ENCODE data around the gene ATP5IF1. TPM values are rescaled to one million over a fixed set of nuclear protein-coding genes. Genes with fewer than 3 reads are reported as not detected.

ATP5IF1 gene
- total RNA-seq, 1 experiment from 2014 or later = 146 TPM

DNA sequence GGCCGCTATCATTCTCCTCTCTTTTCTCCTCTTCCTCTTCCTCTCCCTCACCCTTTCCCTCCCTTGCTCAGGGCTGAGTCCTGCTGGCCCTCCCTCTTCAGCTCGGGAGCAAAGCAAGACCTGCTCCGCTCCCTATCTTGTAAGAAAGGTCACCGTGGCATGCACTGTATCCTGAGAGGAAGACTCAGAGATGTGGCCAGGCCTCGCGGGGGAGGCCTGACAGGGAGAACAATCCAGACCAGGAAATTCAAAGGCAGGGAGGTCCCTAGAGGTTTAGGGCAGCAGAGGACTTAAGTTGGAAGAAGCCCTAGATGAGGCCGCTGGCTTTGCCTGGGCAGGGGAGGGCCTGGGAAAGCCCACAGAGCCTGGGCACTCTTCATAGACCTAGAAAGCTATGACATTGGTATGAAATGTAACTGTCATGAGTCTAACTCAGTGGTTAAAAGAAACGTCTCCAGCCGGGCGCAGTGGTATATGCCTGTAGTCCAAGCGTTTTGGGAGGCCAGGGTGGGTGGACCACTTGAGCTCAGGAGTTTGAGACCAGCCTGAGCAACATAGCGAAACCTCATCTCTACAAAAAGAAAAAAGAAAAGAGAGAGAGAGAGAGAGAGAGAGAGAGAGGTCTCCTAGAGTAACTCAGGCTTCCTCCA lies 44.8 kb upstream of the ATP5IF1 start:
- intact Hi-C loops (cut with micrococcal nuclease; ENCODE audit: unreplicated experiment) = no loop called here
- CTCF ChIA-PET = interaction anchor here (0.6 kb wide), 2 partner anchors 15 to 589 kb away, joined by 3 to 8 read pairs; no protein-coding TSS in a partner anchor
- H3K4me1 ChIP-seq (replicated peaks; ENCODE audit: insufficient read depth) = peaks cover 37% of the 10 kb centered on the region

DNA sequence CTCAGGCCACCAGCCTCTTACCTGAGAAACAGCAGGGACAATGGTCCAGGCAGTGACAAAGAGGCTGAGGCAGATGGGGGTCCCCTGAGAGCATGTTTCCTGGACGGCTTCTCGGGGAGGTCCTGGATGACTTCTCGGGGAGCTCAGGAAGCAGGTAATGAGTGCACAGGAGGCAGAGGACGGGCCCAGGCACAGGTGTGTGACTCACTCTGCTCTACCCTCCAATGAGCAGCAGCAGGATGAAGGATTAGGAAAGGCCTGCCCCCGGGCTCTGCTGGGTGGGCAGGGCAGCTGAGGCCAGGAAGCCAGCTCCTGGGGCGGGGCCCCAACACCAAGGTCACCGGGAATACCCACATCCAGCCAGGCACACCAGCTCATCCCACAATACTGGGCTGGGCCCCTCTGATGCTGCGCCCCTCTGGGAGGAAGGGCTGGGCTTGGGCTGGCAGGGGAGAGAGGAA lies 42.2 kb upstream of the ATP5IF1 start:
- peaks cover 37% of the 10 kb centered on the region for H3K4me1 ChIP-seq (replicated peaks; ENCODE audit: insufficient read depth)

More for the DNA sequence above, 44.8 kb upstream of the ATP5IF1 start:
- H3K36me3 ChIP-seq (ENCODE audit: low read depth) = no peaks in the 10 kb centered on the region
- peak overlapping the region; percentile 66 for H3K4me2 ChIP-seq
- H3K9me2 ChIP-seq (ENCODE audit: insufficient read depth) = no peaks in the 10 kb centered on the region
- H2AFZ ChIP-seq = peak overlapping the region; percentile 60
- DNase-seq = no peak
- BruUV-seq (replicated peaks) = no TSS peak
- H4K20me1 ChIP-seq (ENCODE audit: insufficient read depth) = no peaks in the 10 kb centered on the region
- H3F3A ChIP-seq (ENCODE audit: insufficient read depth, low read depth) = peaks cover 21% of the 10 kb centered on the region; the same call in 1 of the 2 replicates
- H3K27ac ChIP-seq = peak overlapping the region; percentile 80
- H3K4me3 ChIP-seq = peak overlapping the region; percentile 10; the same call in 1 of the 2 replicates
- no peaks in the 10 kb centered on the region for H3K27me3 ChIP-seq (ENCODE audit: insufficient read depth, low read depth)
- no peaks in the 10 kb centered on the region for H3K79me2 ChIP-seq (ENCODE audit: low read depth)
- POLR2A ChIA-PET (ENCODE audit: unreplicated experiment) = interaction anchor here (0.6 kb wide), 1 partner anchor 546 kb away, joined by 30 read pairs; the partner anchor contains the start of gene YTHDF2
- TF ChIP-seq, protein P1, sequence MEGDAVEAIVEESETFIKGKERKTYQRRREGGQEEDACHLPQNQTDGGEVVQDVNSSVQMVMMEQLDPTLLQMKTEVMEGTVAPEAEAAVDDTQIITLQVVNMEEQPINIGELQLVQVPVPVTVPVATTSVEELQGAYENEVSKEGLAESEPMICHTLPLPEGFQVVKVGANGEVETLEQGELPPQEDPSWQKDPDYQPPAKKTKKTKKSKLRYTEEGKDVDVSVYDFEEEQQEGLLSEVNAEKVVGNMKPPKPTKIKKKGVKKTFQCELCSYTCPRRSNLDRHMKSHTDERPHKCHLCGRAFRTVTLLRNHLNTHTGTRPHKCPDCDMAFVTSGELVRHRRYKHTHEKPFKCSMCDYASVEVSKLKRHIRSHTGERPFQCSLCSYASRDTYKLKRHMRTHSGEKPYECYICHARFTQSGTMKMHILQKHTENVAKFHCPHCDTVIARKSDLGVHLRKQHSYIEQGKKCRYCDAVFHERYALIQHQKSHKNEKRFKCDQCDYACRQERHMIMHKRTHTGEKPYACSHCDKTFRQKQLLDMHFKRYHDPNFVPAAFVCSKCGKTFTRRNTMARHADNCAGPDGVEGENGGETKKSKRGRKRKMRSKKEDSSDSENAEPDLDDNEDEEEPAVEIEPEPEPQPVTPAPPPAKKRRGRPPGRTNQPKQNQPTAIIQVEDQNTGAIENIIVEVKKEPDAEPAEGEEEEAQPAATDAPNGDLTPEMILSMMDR (conservative IDR thresholded peaks at IDR 0.05) = no peak
- no peak for TF ChIP-seq EZH2 (IDR thresholded peaks at IDR 0.05; ENCODE audit: low read depth)
- no peaks in the 10 kb centered on the region for H3K9me3 ChIP-seq (ENCODE audit: insufficient read depth, low read depth)

DNA sequence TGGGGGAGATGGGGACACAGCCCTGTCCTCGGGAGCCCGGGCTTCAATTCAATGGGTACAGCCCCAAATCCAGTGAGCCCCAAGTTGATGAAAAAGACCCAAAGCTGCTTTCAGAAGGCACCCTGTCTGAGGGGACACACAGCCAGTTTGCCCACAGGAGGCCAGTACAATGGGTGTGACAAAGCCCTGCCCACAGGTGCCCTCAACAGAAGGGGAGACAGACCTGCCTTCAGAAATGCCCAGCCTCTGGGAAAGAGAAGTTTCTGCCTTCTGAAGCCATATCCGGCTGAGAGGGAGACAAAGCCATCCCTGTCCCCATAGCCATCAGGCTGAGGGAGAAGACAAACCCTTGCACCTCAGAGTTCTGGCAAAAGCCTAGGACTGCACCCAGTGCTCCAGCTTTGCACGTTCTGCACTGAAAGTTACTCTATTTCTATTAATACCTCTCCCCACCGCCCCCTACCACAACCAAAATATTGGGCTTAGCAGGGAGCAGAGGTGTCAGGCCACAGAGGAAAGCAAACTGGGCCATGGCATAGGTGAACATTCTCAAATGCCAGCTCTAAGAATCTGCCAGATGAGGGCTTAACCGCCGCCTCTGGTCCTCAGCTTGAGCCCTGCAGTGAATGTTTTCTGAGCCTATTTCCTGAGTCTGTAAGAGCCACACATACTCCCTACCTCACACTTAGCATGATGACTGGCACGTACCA lies 41.4 kb upstream of the ATP5IF1 start:
- no TSS peak for BruUV-seq (replicated peaks)
- DNase-seq = no peak
- Histone ChIP-seq H3F3A (ENCODE audit: insufficient read depth, low read depth) (peaks cover 21% of the 10 kb centered on the region; the same call in 1 of the 2 replicates), H4K20me1 (ENCODE audit: insufficient read depth) (no peaks in the 10 kb centered on the region), H3K4me3 (no peak overlapping the region), H3K79me2 (ENCODE audit: low read depth) (no peaks in the 10 kb centered on the region), H3K27me3 (ENCODE audit: insufficient read depth, low read depth) (no peaks in the 10 kb centered on the region), H3K4me2 (peak overlapping the region; percentile 88), H2AFZ (no peak overlapping the region), H3K9me2 (ENCODE audit: insufficient read depth) (no peaks in the 10 kb centered on the region), H3K4me1 (replicated peaks; ENCODE audit: insufficient read depth) (peaks cover 37% of the 10 kb centered on the region), H3K9me3 (ENCODE audit: insufficient read depth, low read depth) (no peaks in the 10 kb centered on the region), H3K36me3 (ENCODE audit: low read depth) (no peaks in the 10 kb centered on the region), H3K27ac (no peak overlapping the region; the same call in 1 of the 2 replicates)
- ChIA-PET POLR2A (ENCODE audit: unreplicated experiment) (interaction anchor here (0.6 kb wide), 2 partner anchors 40 to 65 kb away, joined by 3 to 8 read pairs; no protein-coding TSS in a partner anchor), CTCF (interaction anchor here (0.5 to 1.0 kb wide), 2 partner anchors 106 to 542 kb away, joined by 3 to 5 read pairs; partner anchors contain the start of genes EYA3 and YTHDF2)
- intact Hi-C loops (cut with micrococcal nuclease; ENCODE audit: unreplicated experiment) = no loop called here
- TF ChIP-seq, protein P1 (conservative IDR thresholded peaks at IDR 0.05) = no peak
- no peak for TF ChIP-seq EZH2 (IDR thresholded peaks at IDR 0.05; ENCODE audit: low read depth)

More for the DNA sequence above, 42.2 kb upstream of the ATP5IF1 start:
- Histone ChIP-seq H3K4me2 (peak overlapping the region; percentile 88), H3K27ac (peak overlapping the region; percentile 43), H3K27me3 (ENCODE audit: insufficient read depth, low read depth) (no peaks in the 10 kb centered on the region), H3K9me2 (ENCODE audit: insufficient read depth) (no peaks in the 10 kb centered on the region), H2AFZ (peak overlapping the region; percentile 31; the same call in 1 of the 2 replicates), H3K4me3 (peak overlapping the region; percentile 45; the same call in 1 of the 2 replicates), H4K20me1 (ENCODE audit: insufficient read depth) (no peaks in the 10 kb centered on the region), H3F3A (ENCODE audit: insufficient read depth, low read depth) (peaks cover 21% of the 10 kb centered on the region; the same call in 1 of the 2 replicates), H3K9me3 (ENCODE audit: insufficient read depth, low read depth) (no peaks in the 10 kb centered on the region), H3K36me3 (ENCODE audit: low read depth) (no peaks in the 10 kb centered on the region), H3K79me2 (ENCODE audit: low read depth) (no peaks in the 10 kb centered on the region)
- peak; percentile 84 to 85 for DNase-seq
- ChIA-PET CTCF (interaction anchor here (0.5 to 1.0 kb wide), 2 partner anchors 105 to 543 kb away, joined by 3 to 5 read pairs; partner anchors contain the start of genes EYA3 and YTHDF2), POLR2A (ENCODE audit: unreplicated experiment) (interaction anchor here (0.6 kb wide), 3 partner anchors 39 to 67 kb away, joined by 3 to 8 read pairs (median 6); no protein-coding TSS in a partner anchor)
- no TSS peak for BruUV-seq (replicated peaks)
- intact Hi-C loops (cut with micrococcal nuclease; ENCODE audit: unreplicated experiment) = no loop called here
- no peak for TF ChIP-seq EZH2 (IDR thresholded peaks at IDR 0.05; ENCODE audit: low read depth)
